K562 (cell line): ENCODE results near the gene SUPT20H. TPM values are rescaled to one million over a fixed set of nuclear protein-coding genes. Genes with fewer than 3 reads are reported as not detected.

Experiments used
- ATAC-seq: fragments of 200-7000 bp; cut with Tn5 transposase; 3 replicates; pipeline ENCODE4 v1.9.1; 2020; ENCODE audit warnings: moderate library complexity
- BruUV-seq: library from RNA; stranded (reverse); fragments of 400-500 nt; replicated peaks from 2 replicates; lab custom pipeline; 2021; lab: Mats Ljungman, UMichigan
- CTCF ChIA-PET: fragments of 300-600 bp; formaldehyde crosslinking; extraction: SDS; loops from one replicate; lab custom pipeline; 2021; ENCODE audit warnings: low intra/inter-chr PET ratio; lab: Yijun Ruan, JAX
- POLR2A ChIA-PET: fragments of 300-600, 350-650 bp; sonication (Branson Sonifier 250); formaldehyde crosslinking; extraction: SDS; loops from one replicate; lab custom pipeline; 2021; ENCODE audit warnings: antibody characterized with exemption, inconsistent platforms; lab: Yijun Ruan, JAX
- DNase-seq, 4 experiments: peaks; one replicate each; pipeline versions ENCODE4 v3.0.0 to v3.0.0-alpha.2; 2011 to 2018; ENCODE audit warnings: low spot score in 3 of 4, mixed read lengths in 3 of 4; ENCODE audit errors: extremely low read depth in 1 of 4
- FAIRE-seq: peaks from 2 replicates; lab custom pipeline; 2011; peaks lifted over from hg19 to GRCh38; lab: Jason Lieb, UNC
- H2AFZ ChIP-seq: 2 replicates; pipeline ENCODE4 v1.6.0; 2011; ENCODE audit warnings: low read depth, low read length, control low read depth, inconsistent platforms
- H3K27ac ChIP-seq: fragments of 200-600 bp; 3 replicates; pipeline ENCODE4 v1.8.0; 2011; ENCODE audit warnings: low read depth, mild to moderate bottlenecking, control low read depth, inconsistent platforms, low read length, moderate library complexity, mixed read lengths; ENCODE audit errors: extremely low read depth
- H3K27me3 ChIP-seq, 2 experiments: fragments of 300-600 bp in 1 of 2; 2 replicates in 1 of 2; 3 replicates in 1 of 2; pipeline versions ENCODE4 v1.6.0 to v1.8.0; 2011; ENCODE audit warnings: inconsistent platforms in 2 of 2, low read length in 2 of 2, mild to moderate bottlenecking in 1 of 2, mixed read lengths in 1 of 2, moderate library complexity in 1 of 2; ENCODE audit not compliant: control insufficient read depth in 2 of 2, insufficient read depth in 2 of 2
- H3K36me3 ChIP-seq: fragments of 300-600 bp; 3 replicates; pipeline ENCODE4 v1.8.0; 2011; ENCODE audit warnings: mild to moderate bottlenecking, low read length, inconsistent platforms; ENCODE audit not compliant: control insufficient read depth, insufficient read depth
- H3K4me1 ChIP-seq, 2 experiments: fragments of 200-600 bp in 1 of 2; replicated peaks in 1 of 2; 2 replicates in 1 of 2; 3 replicates in 1 of 2; pipeline versions ENCODE4 v1.5.1 to v1.8.0; 2011; ENCODE audit warnings: inconsistent platforms in 2 of 2, low read length in 2 of 2, mild to moderate bottlenecking in 1 of 2, mixed read lengths in 1 of 2, moderate library complexity in 1 of 2; ENCODE audit not compliant: control insufficient read depth in 2 of 2, insufficient read depth in 2 of 2
- H3K4me2 ChIP-seq: 2 replicates; pipeline ENCODE4 v1.6.1; 2011; ENCODE audit warnings: low read length, control low read depth, inconsistent platforms, mixed read lengths; ENCODE audit not compliant: insufficient read depth
- H3K4me3 ChIP-seq: fragments of 200-600 bp; sonication (generic), shearing (Covaris generic); 2 replicates; pipeline ENCODE4 v1.5.1; 2016; ENCODE audit warnings: control low read depth, inconsistent platforms
- H3K79me2 ChIP-seq: fragments of 200-600 bp; 3 replicates; pipeline ENCODE4 v1.8.0; 2011; ENCODE audit warnings: low read length, inconsistent platforms; ENCODE audit not compliant: control insufficient read depth, insufficient read depth
- H3K9ac ChIP-seq, 2 experiments: 2 replicates each; pipeline versions ENCODE4 v1.6.0 to v1.6.1; 2011; ENCODE audit warnings: low read depth in 2 of 2, low read length in 2 of 2, control low read depth in 1 of 2, inconsistent platforms in 1 of 2, mild to moderate bottlenecking in 1 of 2, mixed read lengths in 1 of 2; ENCODE audit not compliant: insufficient read depth in 1 of 2
- H3K9me1 ChIP-seq: one replicate; pipeline ENCODE4 v1.6.0; 2011; ENCODE audit warnings: inconsistent platforms, mild to moderate bottlenecking, low read length, moderate library complexity; ENCODE audit not compliant: control insufficient read depth, insufficient read depth
- H3K9me3 ChIP-seq: replicated peaks from 2 replicates; pipeline ENCODE4 v1.5.1; 2011; ENCODE audit warnings: low read depth, low read length, inconsistent platforms; ENCODE audit not compliant: control insufficient read depth, insufficient read depth
- H4K20me1 ChIP-seq: replicated peaks from 2 replicates; pipeline ENCODE4 v1.6.1; 2011; ENCODE audit warnings: low read length, inconsistent platforms, mixed read lengths; ENCODE audit not compliant: control insufficient read depth, insufficient read depth
- CHD1 ChIP-seq: fragments of 200-600 bp; sonication (generic); IDR thresholded peaks from one replicate; pipeline ENCODE4 v1.6.1; 2012; ENCODE audit warnings: mild to moderate bottlenecking, moderate library complexity, low read length, inconsistent platforms
- E2F6 ChIP-seq, 2 experiments: IDR thresholded peaks; 2 replicates each; pipeline ENCODE4 v1.6.1; 2011; ENCODE audit warnings: borderline replicate concordance in 1 of 2, control low read depth in 1 of 2, low read depth in 1 of 2, low read length in 1 of 2, mild to moderate bottlenecking in 1 of 2, mixed read lengths in 1 of 2, moderate library complexity in 1 of 2; ENCODE audit not compliant: insufficient read depth in 1 of 2, insufficient read length in 1 of 2, poor library complexity in 1 of 2, severe bottlenecking in 1 of 2; ENCODE audit errors: extremely low read depth in 1 of 2
- FOXA1 ChIP-seq: fragments of 450-650 bp; IDR thresholded peaks from 2 replicates; pipeline ENCODE4 v1.6.1; 2016; ENCODE audit warnings: mild to moderate bottlenecking, borderline replicate concordance
- MTA1 ChIP-seq: fragments of 450-650 bp; IDR thresholded peaks from 2 replicates; pipeline ENCODE4 v1.6.1; 2017; ENCODE audit warnings: borderline replicate concordance
- PRMT5 ChIP-seq: sonication (generic); formaldehyde crosslinking; IDR thresholded peaks from 2 replicates; pipeline ENCODE4 v1.5.0; 2020; ENCODE audit warnings: missing genetic modification reagents
- WGBS: fragments of 100-300 bp; shearing (Covaris generic); methylation state at CpG from one replicate; pipeline ENCODE4 v1.1.6; 2016; ENCODE audit warnings: low coverage, mixed read lengths; ENCODE audit not compliant: insufficient coverage; ENCODE audit errors: missing lambda C conversion rate; 5-methylcytosine and 5-hydroxymethylcytosine counted together
- in situ Hi-C: fragments of 300-500 bp; cut with MboI; formaldehyde crosslinking; loops from 4 replicates; pipeline ENCODE4 v1.15.0; 2018; ENCODE audit warnings: inconsistent platforms, mixed read lengths
- intact Hi-C: fragments of 100-400 bp; cut with micrococcal nuclease; formaldehyde crosslinking; loops from 2 replicates; pipeline ENCODE4 v1.14.2; 2022
- polyA plus RNA-seq, 8 experiments: library from polyadenylated mRNA; depleted of rRNA in 4 of 8; stranded (reverse) in 5 of 8; unstranded in 3 of 8; fragments of >200 nt; fragmentation: Nextera tagmentation in 2 of 8; fragmentation: Illumina TruSeq in 1 of 8; extraction: Ambion mirVana in 2 of 8; extraction: Trizol in 1 of 8; gene quantifications; 2 replicates each; pipeline versions ENCODE4 v1.2.1 to v1.2.3, GENCODE V29; 2011 to 2014; ENCODE audit warnings: inconsistent platforms in 1 of 8, missing spikeins in 1 of 8
- total RNA-seq, 7 experiments: library from RNA; depleted of rRNA in 6 of 7; stranded (reverse); fragments of >200 nt in 6 of 7; fragmentation: Illumina TruSeq in 2 of 7; extraction: Trizol in 2 of 7; gene quantifications; 2 replicates each; pipeline versions ENCODE4 v1.2.1 to v1.2.3, GENCODE V29; 2011 to 2021; ENCODE audit warnings: low replicate concordance in 1 of 7
- TF ChIP-seq, protein P1 (sequence below), 2 experiments: fragments of 450-650 bp in 1 of 2; sonication (generic) in 1 of 2; formaldehyde crosslinking in 1 of 2; IDR thresholded peaks; 2 replicates each; pipeline versions ENCODE4 v1.7.1 to v1.9.0; 2016 to 2022; ENCODE audit warnings: inconsistent platforms in 1 of 2, mild to moderate bottlenecking in 1 of 2, missing genetic modification reagents in 1 of 2
- TF ChIP-seq, protein P2 (sequence below): sonication (generic); formaldehyde crosslinking; IDR thresholded peaks from 2 replicates; pipeline ENCODE4 v1.8.0; 2023; ENCODE audit warnings: mild to moderate bottlenecking, missing genetic modification reagents

The SUPT20H gene
- total and polyA plus RNA-seq, 9 of the 15 experiments (the other 6 are each of a cell fraction or from before 2014, with no cell fraction given) = 11.4 to 71.8 (median 31.7) TPM

- Histone ChIP-seq H2AFZ (no peak overlapping the region), H3K27me3 (peaks cover 0 to 19% of the 10 kb centered on the region in 2 experiments; a peak in 2 of 5 replicates), H3K4me2 (no peak overlapping the region), H3K4me3 (no peak overlapping the region), H4K20me1 (no peaks in the 10 kb centered on the region), H3K9me1 (no peaks in the 10 kb centered on the region), H3K27ac (no peak overlapping the region), H3K9ac (no peak overlapping the region), H3K9me3 (no peaks in the 10 kb centered on the region), H3K36me3 (no peaks in the 10 kb centered on the region), H3K79me2 (no peaks in the 10 kb centered on the region), H3K4me1 (peaks cover 0 to 9% of the 10 kb centered on the region in 2 experiments; a peak in 2 of 5 replicates)
- ChIA-PET POLR2A (no interaction called here), CTCF (no interaction called here)
- intact Hi-C loops (loop anchor here (2.0 to 5.0 kb wide), 2 partner anchors 209 to 646 kb away; no protein-coding TSS in a partner anchor), in situ Hi-C loops (no loop called here)
- DNase-seq = no peak
- no peak for FAIRE-seq
- TF ChIP-seq FOXA1 (no peak), CHD1 (no peak), E2F6 (IDR thresholded peaks at IDR 0.05; ENCODE audit: borderline replicate concordance in 1 of 2, extremely low read depth in 1 of 2, insufficient read depth in 1 of 2, insufficient read length in 1 of 2, low read depth in 1 of 2, low read length in 1 of 2, poor library complexity in 1 of 2, severe bottlenecking in 1 of 2) (no peak), PRMT5 (CRISPR knock-in tag) (no peak), MTA1 (no peak)
- TF ChIP-seq, protein P1, sequence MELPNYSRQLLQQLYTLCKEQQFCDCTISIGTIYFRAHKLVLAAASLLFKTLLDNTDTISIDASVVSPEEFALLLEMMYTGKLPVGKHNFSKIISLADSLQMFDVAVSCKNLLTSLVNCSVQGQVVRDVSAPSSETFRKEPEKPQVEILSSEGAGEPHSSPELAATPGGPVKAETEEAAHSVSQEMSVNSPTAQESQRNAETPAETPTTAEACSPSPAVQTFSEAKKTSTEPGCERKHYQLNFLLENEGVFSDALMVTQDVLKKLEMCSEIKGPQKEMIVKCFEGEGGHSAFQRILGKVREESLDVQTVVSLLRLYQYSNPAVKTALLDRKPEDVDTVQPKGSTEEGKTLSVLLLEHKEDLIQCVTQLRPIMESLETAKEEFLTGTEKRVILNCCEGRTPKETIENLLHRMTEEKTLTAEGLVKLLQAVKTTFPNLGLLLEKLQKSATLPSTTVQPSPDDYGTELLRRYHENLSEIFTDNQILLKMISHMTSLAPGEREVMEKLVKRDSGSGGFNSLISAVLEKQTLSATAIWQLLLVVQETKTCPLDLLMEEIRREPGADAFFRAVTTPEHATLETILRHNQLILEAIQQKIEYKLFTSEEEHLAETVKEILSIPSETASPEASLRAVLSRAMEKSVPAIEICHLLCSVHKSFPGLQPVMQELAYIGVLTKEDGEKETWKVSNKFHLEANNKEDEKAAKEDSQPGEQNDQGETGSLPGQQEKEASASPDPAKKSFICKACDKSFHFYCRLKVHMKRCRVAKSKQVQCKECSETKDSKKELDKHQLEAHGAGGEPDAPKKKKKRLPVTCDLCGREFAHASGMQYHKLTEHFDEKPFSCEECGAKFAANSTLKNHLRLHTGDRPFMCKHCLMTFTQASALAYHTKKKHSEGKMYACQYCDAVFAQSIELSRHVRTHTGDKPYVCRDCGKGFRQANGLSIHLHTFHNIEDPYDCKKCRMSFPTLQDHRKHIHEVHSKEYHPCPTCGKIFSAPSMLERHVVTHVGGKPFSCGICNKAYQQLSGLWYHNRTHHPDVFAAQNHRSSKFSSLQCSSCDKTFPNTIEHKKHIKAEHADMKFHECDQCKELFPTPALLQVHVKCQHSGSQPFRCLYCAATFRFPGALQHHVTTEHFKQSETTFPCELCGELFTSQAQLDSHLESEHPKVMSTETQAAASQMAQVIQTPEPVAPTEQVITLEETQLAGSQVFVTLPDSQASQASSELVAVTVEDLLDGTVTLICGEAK (IDR thresholded peaks at IDR 0.05) = no peak
- TF ChIP-seq, protein P1 (CRISPR knock-in tag; IDR thresholded peaks at IDR 0.05) = no peak
- TF ChIP-seq, protein P2, sequence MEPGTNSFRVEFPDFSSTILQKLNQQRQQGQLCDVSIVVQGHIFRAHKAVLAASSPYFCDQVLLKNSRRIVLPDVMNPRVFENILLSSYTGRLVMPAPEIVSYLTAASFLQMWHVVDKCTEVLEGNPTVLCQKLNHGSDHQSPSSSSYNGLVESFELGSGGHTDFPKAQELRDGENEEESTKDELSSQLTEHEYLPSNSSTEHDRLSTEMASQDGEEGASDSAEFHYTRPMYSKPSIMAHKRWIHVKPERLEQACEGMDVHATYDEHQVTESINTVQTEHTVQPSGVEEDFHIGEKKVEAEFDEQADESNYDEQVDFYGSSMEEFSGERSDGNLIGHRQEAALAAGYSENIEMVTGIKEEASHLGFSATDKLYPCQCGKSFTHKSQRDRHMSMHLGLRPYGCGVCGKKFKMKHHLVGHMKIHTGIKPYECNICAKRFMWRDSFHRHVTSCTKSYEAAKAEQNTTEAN (CRISPR knock-in tag) = no peak
- BruUV-seq = no TSS peak
- WGBS = 5% methylated on average over 2 of the region's 2 CpGs
- no peak for ATAC-seq
Observed at GRCh38 chr13:37067874-37068273, 8.4 kb upstream of the SUPT20H start.
